ENCODE measurements around the gene IL19. TPM values are rescaled to one million over a fixed set of nuclear protein-coding genes. Genes with fewer than 3 reads are reported as not detected.
"Not testable (repeated sequence)": the region's sequence is repeated elsewhere in the genome, so short reads cannot be mapped to it uniquely, and the experiment has no call there.

The IL19 gene
- total RNA-seq, 1 donor from 2014 or later, result not detected

DNA sequence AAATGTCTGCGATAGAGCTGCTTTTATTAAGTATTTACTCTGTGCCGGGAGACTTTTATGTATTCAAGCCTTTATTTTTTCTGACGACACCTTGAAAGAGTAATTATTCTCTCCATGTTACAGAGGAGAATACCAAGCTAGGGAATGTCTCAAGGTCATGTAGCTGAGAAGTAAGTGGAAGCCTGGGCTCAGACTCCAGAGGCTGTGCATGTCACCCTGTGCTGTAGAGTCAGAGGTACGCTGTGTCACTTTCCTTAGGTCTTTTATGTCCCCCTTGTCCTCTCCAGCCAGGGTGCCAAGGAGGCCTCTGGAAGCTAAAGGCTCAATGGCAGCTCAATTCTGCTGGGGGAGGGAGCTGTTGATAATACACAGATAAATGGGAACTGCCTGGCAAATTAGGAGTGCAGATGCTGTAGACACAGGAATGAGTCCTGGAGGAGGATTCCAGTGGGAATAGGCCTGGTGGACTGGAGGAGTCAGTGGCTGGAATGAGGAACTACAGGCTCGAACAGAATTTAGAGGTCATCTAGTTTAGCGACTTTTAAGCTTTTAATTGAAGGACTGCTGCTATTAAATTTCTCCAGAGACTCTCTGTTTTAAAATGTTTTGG lies 9.3 kb upstream of the IL19 start:
- DNase-seq (ENCODE audit: low spot score, unreplicated experiment), result no peak
- no peak overlapping the region for H3K27ac Mint-ChIP-seq
- no peak overlapping the region for H3K4me3 Mint-ChIP-seq (ENCODE audit: low read depth)
- no peaks in the 10 kb centered on the region for H3K36me3 Mint-ChIP-seq (ENCODE audit: insufficient read depth)
- peaks cover under 1% of the 10 kb centered on the region for H3K27me3 Mint-ChIP-seq
- peaks cover 3% of the 10 kb centered on the region for H3K4me1 Mint-ChIP-seq (ENCODE audit: low read depth)
- TF ChIP-seq, protein P1, sequence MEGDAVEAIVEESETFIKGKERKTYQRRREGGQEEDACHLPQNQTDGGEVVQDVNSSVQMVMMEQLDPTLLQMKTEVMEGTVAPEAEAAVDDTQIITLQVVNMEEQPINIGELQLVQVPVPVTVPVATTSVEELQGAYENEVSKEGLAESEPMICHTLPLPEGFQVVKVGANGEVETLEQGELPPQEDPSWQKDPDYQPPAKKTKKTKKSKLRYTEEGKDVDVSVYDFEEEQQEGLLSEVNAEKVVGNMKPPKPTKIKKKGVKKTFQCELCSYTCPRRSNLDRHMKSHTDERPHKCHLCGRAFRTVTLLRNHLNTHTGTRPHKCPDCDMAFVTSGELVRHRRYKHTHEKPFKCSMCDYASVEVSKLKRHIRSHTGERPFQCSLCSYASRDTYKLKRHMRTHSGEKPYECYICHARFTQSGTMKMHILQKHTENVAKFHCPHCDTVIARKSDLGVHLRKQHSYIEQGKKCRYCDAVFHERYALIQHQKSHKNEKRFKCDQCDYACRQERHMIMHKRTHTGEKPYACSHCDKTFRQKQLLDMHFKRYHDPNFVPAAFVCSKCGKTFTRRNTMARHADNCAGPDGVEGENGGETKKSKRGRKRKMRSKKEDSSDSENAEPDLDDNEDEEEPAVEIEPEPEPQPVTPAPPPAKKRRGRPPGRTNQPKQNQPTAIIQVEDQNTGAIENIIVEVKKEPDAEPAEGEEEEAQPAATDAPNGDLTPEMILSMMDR (IDR thresholded peaks at IDR 0.05; ENCODE audit: unreplicated experiment), result peak; percentile 36
- no peaks in the 10 kb centered on the region for H3K9me3 Mint-ChIP-seq (ENCODE audit: low read depth)

DNA sequence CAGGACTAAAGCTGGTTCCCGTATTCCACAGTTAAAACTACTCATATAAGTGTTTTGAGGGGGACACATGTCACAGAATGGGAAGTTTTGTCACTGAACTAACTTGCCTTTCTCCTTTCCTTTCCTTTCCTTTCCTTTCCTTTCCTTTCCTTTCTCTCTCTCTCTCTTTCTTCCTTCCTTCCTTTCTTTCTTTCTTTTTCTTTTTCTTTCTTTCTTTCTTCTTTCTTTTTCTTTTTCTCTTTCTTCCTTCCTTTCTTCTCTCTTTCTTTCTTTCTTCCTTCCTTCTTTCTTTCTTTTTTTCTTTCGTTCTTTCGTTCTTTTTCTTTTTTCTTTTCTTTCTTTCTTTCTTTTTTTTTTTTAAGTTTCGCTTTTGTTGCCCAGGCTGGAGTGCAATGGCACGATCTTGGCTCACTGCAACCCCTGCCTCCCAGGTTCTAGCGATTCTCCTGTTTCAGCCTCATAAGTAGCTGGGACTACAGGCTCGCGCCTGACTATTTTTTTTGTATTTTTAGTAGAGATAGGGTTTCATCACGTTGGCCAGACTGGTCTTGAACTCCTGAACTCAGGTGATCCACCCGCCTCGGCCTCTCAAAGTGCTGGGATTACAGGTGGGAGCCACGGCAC lies 7.7 kb upstream of the IL19 start:
- not testable (repeated sequence) for DNase-seq (ENCODE audit: low spot score, unreplicated experiment); H3K36me3 Mint-ChIP-seq (ENCODE audit: insufficient read depth); H3K27ac Mint-ChIP-seq; H3K4me3 Mint-ChIP-seq (ENCODE audit: low read depth); H3K4me1 Mint-ChIP-seq (ENCODE audit: low read depth); H3K9me3 Mint-ChIP-seq (ENCODE audit: low read depth); H3K27me3 Mint-ChIP-seq

DNA sequence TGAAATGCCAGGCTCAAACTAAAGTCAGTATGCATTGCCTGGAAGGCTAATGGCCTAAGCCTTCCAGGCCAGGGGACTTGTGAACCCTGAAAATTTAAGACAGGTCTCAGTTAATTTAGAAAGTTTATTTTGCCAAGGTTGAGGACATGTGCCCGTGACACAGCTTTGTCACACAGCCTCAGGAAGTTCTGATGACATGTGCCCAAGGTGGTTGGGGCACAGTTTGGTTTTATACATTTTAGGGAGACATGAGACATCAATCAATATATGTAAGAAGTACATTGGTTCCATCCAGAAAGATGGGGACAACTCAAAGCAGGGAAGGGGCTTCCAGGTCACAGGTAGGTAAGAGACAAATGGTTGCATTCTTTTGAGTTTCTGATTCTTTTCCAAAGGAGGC lies 4.8 kb upstream of the IL19 start:
- not testable (repeated sequence) for H3K27me3 Mint-ChIP-seq; H3K36me3 Mint-ChIP-seq (ENCODE audit: insufficient read depth); H3K4me3 Mint-ChIP-seq (ENCODE audit: low read depth); H3K27ac Mint-ChIP-seq; H3K9me3 Mint-ChIP-seq (ENCODE audit: low read depth); DNase-seq (ENCODE audit: low spot score, unreplicated experiment)
- H3K4me1 Mint-ChIP-seq (ENCODE audit: low read depth), result peaks cover 25% of the 10 kb centered on the region

DNA sequence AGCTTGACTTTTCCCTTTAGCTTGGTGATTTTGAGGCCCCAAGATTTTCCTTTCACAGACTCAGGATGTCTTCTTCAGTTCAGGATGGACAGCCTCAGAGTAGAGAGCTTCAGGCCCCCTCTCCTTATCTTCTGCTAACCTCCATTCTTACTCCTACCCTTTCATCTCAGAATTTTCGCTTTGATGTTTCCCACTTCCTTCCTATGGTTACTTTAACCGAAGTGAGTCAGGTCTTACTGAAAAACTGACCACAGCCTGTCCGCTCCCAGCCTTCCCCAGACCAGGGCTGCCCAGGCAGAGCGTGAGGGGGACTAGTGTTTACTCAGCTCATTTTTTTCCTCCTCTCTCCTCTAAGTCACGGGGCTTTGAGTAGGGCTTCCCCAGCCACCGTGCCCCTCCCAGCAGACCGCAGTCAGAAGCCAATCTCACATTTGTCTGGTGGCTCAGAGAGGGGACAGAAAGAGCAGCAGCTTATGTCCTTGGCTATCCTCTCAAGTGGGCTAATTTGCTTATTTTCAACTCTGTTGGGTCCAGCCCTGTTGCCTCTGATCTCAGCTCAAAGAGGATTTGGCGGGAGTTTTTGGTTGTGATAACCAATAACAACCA lies 4.2 kb upstream of the IL19 start:
- TF ChIP-seq, protein P1 (IDR thresholded peaks at IDR 0.05; ENCODE audit: unreplicated experiment), result no peak
- no peak overlapping the region for H3K4me3 Mint-ChIP-seq (ENCODE audit: low read depth)
- peak overlapping the region; percentile 31 for H3K27ac Mint-ChIP-seq

DNA sequence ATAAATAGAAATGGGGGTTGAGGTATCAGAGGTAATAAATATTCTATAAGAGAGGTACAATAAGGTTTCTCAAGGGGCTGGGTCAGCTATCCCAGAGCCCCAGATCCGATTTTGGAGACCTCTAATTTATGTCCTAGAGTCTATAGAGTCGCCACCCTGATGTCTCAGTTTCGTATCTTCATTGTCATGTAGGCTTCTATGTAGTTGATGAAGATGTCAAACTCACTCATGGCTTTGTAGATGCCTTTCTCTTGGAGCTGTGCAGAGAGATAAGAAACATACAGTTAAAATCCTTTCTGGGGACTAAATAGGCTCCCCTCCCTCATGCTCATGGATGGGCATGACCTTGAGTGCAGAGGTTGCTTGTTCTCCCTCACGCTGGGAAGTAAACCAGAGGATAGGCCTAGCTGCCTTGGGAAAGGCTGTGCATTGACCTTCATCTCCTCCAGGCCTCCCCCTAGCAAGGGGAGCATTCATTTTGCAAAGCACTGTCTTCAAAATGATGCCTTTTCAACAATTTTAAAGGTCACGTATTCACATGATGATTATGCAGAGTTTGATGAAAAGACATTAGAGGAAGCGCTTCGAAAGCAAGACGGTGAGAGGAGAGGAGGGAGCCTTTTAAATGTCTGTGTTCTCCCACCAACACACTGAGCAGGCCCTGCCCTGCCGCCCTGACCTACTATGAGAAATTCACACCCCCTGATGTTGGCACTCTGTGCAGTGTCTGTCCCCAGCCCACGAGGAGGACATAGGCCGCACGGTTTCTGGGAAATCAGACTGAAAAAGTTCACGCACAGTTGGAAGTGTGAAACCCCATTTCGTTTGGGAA lies 1.9 kb upstream of the IL19 start:
- Mint-ChIP-seq H3K4me3 (ENCODE audit: low read depth) (no peak overlapping the region), H3K36me3 (ENCODE audit: insufficient read depth) (no peaks in the 10 kb centered on the region), H3K4me1 (ENCODE audit: low read depth) (peaks cover 30% of the 10 kb centered on the region), H3K9me3 (ENCODE audit: low read depth) (no peaks in the 10 kb centered on the region), H3K27ac (no peak overlapping the region), H3K27me3 (peaks cover 23% of the 10 kb centered on the region)
- TF ChIP-seq, protein P1 (IDR thresholded peaks at IDR 0.05; ENCODE audit: unreplicated experiment), result no peak
- no peak for DNase-seq (ENCODE audit: low spot score, unreplicated experiment)

More for the DNA sequence above, 4.2 kb upstream of the IL19 start:
- Mint-ChIP-seq H3K27me3 (peaks cover 11% of the 10 kb centered on the region), H3K4me1 (ENCODE audit: low read depth) (peaks cover 28% of the 10 kb centered on the region), H3K36me3 (ENCODE audit: insufficient read depth) (no peaks in the 10 kb centered on the region), H3K9me3 (ENCODE audit: low read depth) (no peaks in the 10 kb centered on the region)
- DNase-seq (ENCODE audit: low spot score, unreplicated experiment), result no peak

DNA sequence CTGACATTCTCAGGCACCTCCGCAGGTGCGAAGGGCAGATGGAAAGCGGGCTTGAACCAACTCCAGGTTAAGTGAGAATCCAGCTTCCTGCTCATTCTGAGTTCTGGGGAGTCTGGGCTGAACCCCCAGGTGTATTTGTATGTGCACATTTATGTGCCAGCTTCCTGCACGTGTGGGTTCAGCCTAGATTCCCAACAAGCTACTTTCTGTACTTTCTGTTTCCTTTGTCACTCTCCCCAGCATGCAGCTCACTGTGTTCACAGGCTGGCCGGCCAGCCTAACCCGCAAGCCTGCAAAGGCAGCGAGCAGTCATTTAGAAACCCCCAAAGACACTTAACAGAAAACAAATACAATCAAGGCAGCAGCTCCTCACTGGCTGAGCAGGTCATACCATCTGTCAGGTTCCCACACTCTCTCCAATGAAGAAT lies 1.3 kb upstream of the IL19 start:
- Mint-ChIP-seq H3K27me3 (peaks cover 23% of the 10 kb centered on the region), H3K9me3 (ENCODE audit: low read depth) (no peaks in the 10 kb centered on the region), H3K27ac (no peak overlapping the region), H3K4me3 (ENCODE audit: low read depth) (no peak overlapping the region), H3K4me1 (ENCODE audit: low read depth) (peaks cover 30% of the 10 kb centered on the region), H3K36me3 (ENCODE audit: insufficient read depth) (no peaks in the 10 kb centered on the region)
- TF ChIP-seq, protein P1 (IDR thresholded peaks at IDR 0.05; ENCODE audit: unreplicated experiment), result no peak
- DNase-seq (ENCODE audit: low spot score, unreplicated experiment), result no peak
